ENCODE measurements around the gene MRPS17. TPM values are rescaled to one million over a fixed set of nuclear protein-coding genes. Genes with fewer than 3 reads are reported as not detected.
A peak's percentile ranks its signal among the peaks of the same experiment; 100 is the strongest.

Gene MRPS17
- total and polyA plus RNA-seq, 9 of the 15 experiments (the other 6 are each of a cell fraction or from before 2014, with no cell fraction given): 25.9 to 99.3 (median 43.9) TPM

GRCh38 chr7:55964261-55965099 lies 12.8 kb downstream of the MRPS17 start, which contains the start of gene NIPSNAP2 (continued):
- TF ChIP-seq, protein P1, sequence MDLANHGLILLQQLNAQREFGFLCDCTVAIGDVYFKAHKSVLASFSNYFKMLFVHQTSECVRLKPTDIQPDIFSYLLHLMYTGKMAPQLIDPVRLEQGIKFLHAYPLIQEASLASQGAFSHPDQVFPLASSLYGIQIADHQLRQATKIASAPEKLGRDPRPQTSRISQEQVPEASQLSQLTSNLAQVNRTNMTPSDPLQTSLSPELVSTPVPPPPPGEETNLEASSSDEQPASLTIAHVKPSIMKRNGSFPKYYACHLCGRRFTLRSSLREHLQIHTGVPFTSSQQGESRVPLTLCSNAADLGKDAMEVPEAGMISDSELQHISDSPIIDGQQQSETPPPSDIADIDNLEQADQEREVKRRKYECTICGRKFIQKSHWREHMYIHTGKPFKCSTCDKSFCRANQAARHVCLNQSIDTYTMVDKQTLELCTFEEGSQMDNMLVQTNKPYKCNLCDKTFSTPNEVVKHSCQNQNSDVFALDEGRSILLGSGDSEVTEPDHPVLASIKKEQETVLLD (IDR thresholded peaks at IDR 0.05): no peak
- TF ChIP-seq E2F8 (IDR thresholded peaks at IDR 0.05; ENCODE audit: low read depth, partially characterized antibody) (no peak), RFX5 (IDR thresholded peaks at IDR 0.05; ENCODE audit: low read depth, low read length) (no peak), HMGN3 (IDR thresholded peaks at IDR 0.05; ENCODE audit: borderline replicate concordance, extremely low read depth, insufficient read length, low read depth, low read length) (peak; percentile 44), ZNF239 (CRISPR knock-in tag; IDR thresholded peaks at IDR 0.05) (no peak), ZNF282 (CRISPR knock-in tag; IDR thresholded peaks at IDR 0.05) (no peak), BCOR (IDR thresholded peaks at IDR 0.05) (no peak), RBM15 (IDR thresholded peaks at IDR 0.05; ENCODE audit: insufficient read depth, low read length) (no peak), ZNF133 (CRISPR knock-in tag; IDR thresholded peaks at IDR 0.05) (no peak), RNF219 (CRISPR knock-in tag; IDR thresholded peaks at IDR 0.05) (no peak), ZNF583 (CRISPR knock-in tag; IDR thresholded peaks at IDR 0.05) (no peak), SMARCE1 (IDR thresholded peaks at IDR 0.05) (no peak), SIN3A (IDR thresholded peaks at IDR 0.05; ENCODE audit: borderline replicate concordance in 2 of 2, control insufficient read depth in 1 of 2, low read depth in 2 of 2, low read length in 2 of 2) (peak; percentile 31 to 47; a peak in 2 of 4 replicates), ZNF609 (CRISPR knock-in tag; IDR thresholded peaks at IDR 0.05; ENCODE audit: borderline replicate concordance) (no peak), ZBTB7A (IDR thresholded peaks at IDR 0.05; ENCODE audit: borderline replicate concordance, control insufficient read depth, low read depth, low read length) (peak; percentile 98), HDAC1 (IDR thresholded peaks at IDR 0.05) (no peak)
